DND-41 (cell line): ENCODE results near the gene PBRM1.

ENCODE experiments used
- ATAC-seq: fragments of 200-7000 bp; cut with Tn5 transposase; 3 replicates; pipeline ENCODE4 v1.9.1; 2021; ENCODE audit warnings: low read depth; ENCODE audit not compliant: insufficient read depth
- DNase-seq: peaks from one replicate; pipeline ENCODE4 v3.0.0-alpha.2; 2020
- H2AFZ ChIP-seq: 2 replicates; pipeline ENCODE4 v1.6.0; 2012; ENCODE audit warnings: low read depth, low read length
- H3K27ac ChIP-seq: 2 replicates; pipeline ENCODE4 v1.5.1; 2012; ENCODE audit warnings: low read length, inconsistent platforms
- H3K27me3 ChIP-seq: fragments of 200-600 bp; sonication (generic); 2 replicates; pipeline ENCODE4 v1.6.0; 2012; ENCODE audit warnings: low read length, mild to moderate bottlenecking, inconsistent platforms; ENCODE audit not compliant: insufficient read depth, poor library complexity
- H3K36me3 ChIP-seq: 2 replicates; pipeline ENCODE4 v1.5.1; 2012; ENCODE audit warnings: low read length, inconsistent platforms; ENCODE audit not compliant: insufficient read depth
- H3K4me1 ChIP-seq: 2 replicates; pipeline ENCODE4 v1.5.1; 2012; ENCODE audit warnings: mild to moderate bottlenecking, low read length; ENCODE audit not compliant: insufficient read depth
- H3K4me2 ChIP-seq: 2 replicates; pipeline ENCODE4 v1.6.0; 2012; ENCODE audit warnings: mild to moderate bottlenecking, moderate library complexity, low read length, inconsistent platforms; ENCODE audit not compliant: insufficient read depth
- H3K4me3 ChIP-seq, 2 experiments: fragments of 200-600 bp in 1 of 2; shearing (Covaris generic) in 1 of 2; 2 replicates each; pipeline ENCODE4 v1.5.1; 2012 to 2016; ENCODE audit warnings: inconsistent platforms in 2 of 2, low read length in 2 of 2, mild to moderate bottlenecking in 2 of 2, low read depth in 1 of 2, moderate library complexity in 1 of 2
- H3K79me2 ChIP-seq: 2 replicates; pipeline ENCODE4 v1.6.0; 2012; ENCODE audit warnings: low read length, inconsistent platforms; ENCODE audit not compliant: insufficient read depth
- H3K9ac ChIP-seq: 2 replicates; pipeline ENCODE4 v1.6.0; 2012; ENCODE audit warnings: low read depth, mild to moderate bottlenecking, inconsistent platforms, low read length, moderate library complexity
- H3K9me3 ChIP-seq: 2 replicates; pipeline ENCODE4 v1.5.1; 2012; ENCODE audit warnings: low read length, moderate library complexity, mild to moderate bottlenecking, inconsistent platforms; ENCODE audit not compliant: insufficient read depth, severe bottlenecking
- H4K20me1 ChIP-seq: 2 replicates; pipeline ENCODE4 v1.6.0; 2012; ENCODE audit warnings: low read length; ENCODE audit not compliant: insufficient read depth
- CTCF ChIP-seq: IDR thresholded peaks from 2 replicates; pipeline ENCODE4 v1.5.1; 2012; ENCODE audit warnings: borderline replicate concordance, low read length, moderate library complexity, mild to moderate bottlenecking; ENCODE audit not compliant: poor library complexity, severe bottlenecking; ENCODE audit errors: extremely low read depth
- EZH2 ChIP-seq: IDR thresholded peaks from 3 replicates; pipeline ENCODE4 v1.6.1; 2012; ENCODE audit warnings: borderline replicate concordance, low read depth, mild to moderate bottlenecking, moderate library complexity, low read length, inconsistent platforms; ENCODE audit not compliant: severe bottlenecking

The PBRM1 gene

GRCh38 chr3:52531860-52532516 lies 153.7 kb downstream of the PBRM1 start:
- no peak for DNase-seq
- no peak for TF ChIP-seq CTCF
- Histone ChIP-seq H3K79me2 (peaks cover 5% of the 10 kb centered on the region), H3K4me2 (no peak overlapping the region), H3K9me3 (no peaks in the 10 kb centered on the region), H3K4me3 (no peak overlapping the region), H3K27ac (no peak overlapping the region), H3K36me3 (no peaks in the 10 kb centered on the region), H2AFZ (no peak overlapping the region), H3K27me3 (no peaks in the 10 kb centered on the region), H3K4me1 (peaks cover 11% of the 10 kb centered on the region), H4K20me1 (no peaks in the 10 kb centered on the region), H3K9ac (no peak overlapping the region)
- no peak for ATAC-seq

- Histone ChIP-seq H3K9ac (no peak overlapping the region), H3K36me3 (no peaks in the 10 kb centered on the region), H3K4me2 (no peak overlapping the region), H4K20me1 (no peaks in the 10 kb centered on the region), H3K27ac (no peak overlapping the region), H3K4me1 (peaks cover 10% of the 10 kb centered on the region), H3K4me3 (no peak overlapping the region), H3K9me3 (no peaks in the 10 kb centered on the region), H3K27me3 (no peaks in the 10 kb centered on the region), H2AFZ (no peak overlapping the region), H3K79me2 (no peaks in the 10 kb centered on the region)
- no peak for TF ChIP-seq CTCF
- TF ChIP-seq EZH2 = no peak
- DNase-seq (no peak), ATAC-seq (no peak)
These were observed 154.5 kb downstream of the PBRM1 start for GRCh38 chr3:52530918-52531826.

GRCh38 chr3:52529376-52530333 lies 156.1 kb downstream of the PBRM1 start:
- Histone ChIP-seq H3K27ac (no peak overlapping the region), H3K4me1 (no peaks in the 10 kb centered on the region), H3K9ac (no peak overlapping the region), H4K20me1 (no peaks in the 10 kb centered on the region), H3K79me2 (no peaks in the 10 kb centered on the region), H3K9me3 (no peaks in the 10 kb centered on the region), H2AFZ (no peak overlapping the region), H3K36me3 (no peaks in the 10 kb centered on the region), H3K4me2 (no peak overlapping the region), H3K4me3 (no peak overlapping the region), H3K27me3 (no peaks in the 10 kb centered on the region)
- TF ChIP-seq EZH2 (no peak), CTCF (no peak)
- DNase-seq (no peak), ATAC-seq (no peak; the same call in 2 of the 3 replicates)
